ENCODE results near the gene OXCT2. TPM values are rescaled to one million over a fixed set of nuclear protein-coding genes. Genes with fewer than 3 reads are reported as not detected.

Gene OXCT2
- polyA plus RNA-seq, 3 donors: 0.22 to 1.5 (median 0.33) TPM

Other genes with a start within 250 kb of the OXCT2 start
- gene PABPC4, start 194.6 kb downstream of the OXCT2 start, polyA plus RNA-seq (ENCODE audit: insufficient read length in 3 of 3): 100 to 1,000 TPM; 211 to 250 (median 238) TPM
- 10 to 100 TPM; 18.4 to 25.2 (median 21.9) TPM for gene HEYL, start 131.7 kb downstream of the OXCT2 start, polyA plus RNA-seq (ENCODE audit: insufficient read length in 3 of 3)
- under 1 TPM in 2 of 3 donors, not detected in 1; 0.18 to 0.30 TPM for gene NT5C1A, start 99.2 kb downstream of the OXCT2 start, polyA plus RNA-seq (ENCODE audit: insufficient read length in 3 of 3)
- gene HPCAL4, start 79.9 kb downstream of the OXCT2 start, polyA plus RNA-seq (ENCODE audit: insufficient read length in 3 of 3): under 1 TPM; 0.30 to 0.77 (median 0.59) TPM
- 10 to 100 TPM; 70.4 to 73.6 (median 73.4) TPM for gene PPIE, start 32.5 kb downstream of the OXCT2 start, polyA plus RNA-seq (ENCODE audit: insufficient read length in 3 of 3)
- gene BMP8B, start 17.5 kb upstream of the OXCT2 start, polyA plus RNA-seq (ENCODE audit: insufficient read length in 3 of 3): 1 to 10 TPM; 1.9 to 5.1 (median 2.1) TPM
- 10 to 100 TPM; 27.9 to 49.1 (median 40.1) TPM for gene TRIT1, start 112.2 kb upstream of the OXCT2 start, polyA plus RNA-seq (ENCODE audit: insufficient read length in 3 of 3)
- 1 to 10 TPM; 7.5 to 8.4 (median 8.1) TPM for gene MYCL, start 130.6 kb upstream of the OXCT2 start, polyA plus RNA-seq (ENCODE audit: insufficient read length in 3 of 3)
- gene MFSD2A, start 183.8 kb upstream of the OXCT2 start, polyA plus RNA-seq (ENCODE audit: insufficient read length in 3 of 3): 1 to 10 TPM; 1.9 to 7.5 (median 2.5) TPM

Measured in renal cortex interstitium (tissue), 3 donors.